HG03280 (cell line): ENCODE data around the gene SORCS2.

ENCODE experiments used
- ATAC-seq: cut with Tn5 transposase; IDR thresholded peaks from one replicate; pipeline ENCODE4 v1.9.1; 2021; ENCODE audit warnings: mild to moderate bottlenecking, moderate library complexity; ENCODE audit not compliant: unreplicated experiment

SORCS2 gene

DNA sequence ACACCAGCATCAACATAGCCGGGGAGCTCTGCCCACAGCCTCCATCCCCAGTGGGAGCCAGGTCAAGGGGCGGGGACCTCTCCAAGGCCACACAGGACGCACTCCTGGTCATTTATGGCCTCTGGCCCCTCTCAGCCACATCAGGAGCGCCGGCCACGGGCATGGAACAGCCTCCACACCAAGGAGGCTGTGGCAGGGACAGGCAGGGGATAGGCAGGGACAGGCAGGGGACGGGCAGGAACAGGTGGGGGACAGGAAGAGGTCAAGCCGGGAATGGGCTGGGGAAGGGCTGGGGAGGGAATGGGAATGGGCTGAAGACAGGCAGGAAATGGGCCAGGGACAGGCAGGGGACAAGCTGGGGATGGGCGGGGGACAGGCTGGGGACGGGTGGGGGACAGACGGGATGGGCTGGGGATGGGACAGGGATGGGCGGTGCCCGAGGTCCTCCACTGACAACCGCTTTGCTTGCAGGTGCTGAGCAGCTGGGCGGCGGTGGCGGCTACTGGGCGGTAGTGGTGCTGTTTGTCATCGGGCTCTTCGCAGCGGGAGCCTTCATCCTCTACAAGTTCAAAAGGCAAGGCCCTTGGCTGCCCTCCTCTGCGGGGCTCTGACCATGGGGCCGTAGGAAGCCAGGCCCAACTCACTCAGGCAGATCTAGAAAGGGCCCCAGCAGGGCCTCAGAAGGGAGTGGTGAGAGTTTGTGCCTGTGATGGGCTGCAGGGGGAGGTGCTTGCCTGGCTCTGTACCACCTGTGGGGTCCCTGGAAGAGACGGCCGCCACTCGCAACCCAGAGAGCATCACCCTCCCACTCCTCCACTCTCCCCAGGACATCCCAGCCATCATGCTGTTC lies 541.7 kb downstream of the SORCS2 start:
- no peak for ATAC-seq

DNA sequence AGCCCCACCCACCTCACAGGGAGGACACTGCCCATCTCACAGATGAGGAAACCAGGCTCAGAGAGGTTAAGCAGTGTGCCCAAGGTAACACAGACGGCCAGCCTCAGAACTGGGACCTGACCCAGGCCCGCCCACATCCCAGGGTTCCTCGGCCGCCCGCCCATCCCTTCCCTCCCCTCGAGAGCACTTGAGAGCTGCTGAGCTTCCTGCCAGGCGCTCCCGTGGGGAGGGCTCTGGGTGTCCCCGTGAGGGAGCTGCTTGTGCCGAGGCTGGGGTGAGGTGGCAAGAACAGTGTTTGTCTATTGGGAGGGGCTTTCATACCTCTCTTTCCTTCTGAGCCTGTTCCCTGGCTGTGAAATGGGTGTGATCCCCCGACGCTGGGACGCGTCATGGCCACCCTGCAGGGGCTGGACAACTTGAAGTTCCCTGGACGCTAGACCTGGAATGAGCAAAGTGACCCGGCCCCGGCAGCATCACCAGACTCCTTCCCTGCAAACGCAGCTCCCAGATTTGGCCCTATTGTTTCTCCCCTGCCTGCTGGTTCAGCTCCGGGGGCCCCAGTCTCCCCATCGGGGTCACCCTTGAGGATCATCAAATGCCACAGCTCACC lies 542.4 kb downstream of the SORCS2 start:
- no peak for ATAC-seq

DNA sequence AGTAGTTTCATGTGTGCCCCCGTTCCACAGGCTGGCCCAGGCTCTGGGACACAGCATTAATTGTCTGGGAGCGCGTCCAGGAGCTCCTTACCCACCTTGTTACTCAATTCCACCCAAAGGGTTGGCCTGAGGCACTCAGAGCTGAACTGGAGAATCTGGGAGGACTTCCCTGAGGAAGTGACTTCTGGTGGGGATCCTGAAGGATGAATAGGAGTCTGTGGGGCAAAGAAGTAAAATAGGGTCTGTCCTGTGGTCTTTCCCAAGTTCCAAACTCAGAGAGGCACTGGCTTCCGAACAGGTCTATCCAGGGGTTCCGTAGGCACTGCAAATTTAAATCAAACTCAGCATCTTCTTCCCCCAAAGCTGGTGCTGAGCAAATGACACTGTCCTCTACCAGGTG lies 543.1 kb downstream of the SORCS2 start:
- no peak for ATAC-seq

DNA sequence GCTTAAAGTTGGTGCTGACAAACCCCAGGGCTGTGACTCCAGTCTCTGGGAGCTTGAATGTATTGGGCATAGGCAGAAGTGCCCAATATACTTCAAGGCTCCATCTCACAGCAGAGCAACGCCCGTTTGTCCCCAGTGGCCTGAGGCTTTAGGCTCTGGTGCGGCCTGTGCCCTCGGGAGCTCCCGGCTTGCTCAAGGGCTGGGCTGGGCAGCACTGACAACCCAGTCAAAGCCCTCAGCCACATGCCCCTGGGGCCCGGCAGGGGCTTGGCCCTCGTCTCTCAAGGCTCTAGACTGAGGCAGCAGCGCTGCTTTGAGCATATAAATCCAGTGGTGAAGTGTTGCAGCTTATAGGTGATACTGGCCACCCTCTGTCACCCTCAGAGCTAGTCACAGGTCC lies 543.6 kb downstream of the SORCS2 start:
- ATAC-seq: no peak

DNA sequence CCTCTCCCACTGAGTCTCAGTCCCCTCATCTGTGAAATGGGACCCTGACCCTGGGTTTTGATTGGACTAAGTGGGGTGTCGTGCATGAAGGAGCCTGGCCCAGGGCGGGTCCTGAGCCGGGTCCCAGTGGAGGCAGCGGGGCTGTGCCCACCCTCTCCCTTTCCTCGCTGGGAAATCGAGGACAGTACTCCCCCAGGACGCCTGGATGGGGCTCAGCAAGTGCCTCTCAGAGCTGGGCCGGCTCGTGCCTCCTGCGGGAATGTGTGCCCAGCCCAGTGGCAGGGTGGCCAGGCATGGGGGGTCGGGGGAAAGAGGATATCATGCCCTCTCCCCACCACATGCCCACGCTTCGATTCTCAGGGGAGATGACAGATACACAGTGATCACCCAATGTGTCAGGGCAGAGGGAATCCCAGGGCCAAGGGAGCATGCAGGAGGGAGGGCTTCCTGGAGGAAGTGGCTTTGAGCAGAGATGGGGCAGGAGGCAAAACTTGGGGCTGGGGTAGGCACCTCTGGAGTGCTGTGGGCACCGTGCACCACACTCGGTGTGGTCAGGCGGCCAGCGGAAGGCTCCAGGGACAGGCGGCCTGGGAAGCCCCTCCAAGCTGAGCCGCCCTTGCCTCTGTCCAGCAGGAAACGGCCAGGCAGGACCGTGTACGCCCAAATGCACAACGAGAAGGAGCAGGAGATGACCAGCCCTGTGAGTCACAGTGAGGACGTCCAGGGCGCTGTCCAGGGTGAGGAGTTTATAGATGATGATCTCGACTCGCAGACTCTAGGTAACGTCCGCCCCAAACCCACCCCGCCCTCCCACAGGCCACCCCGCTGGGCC lies 544.3 kb downstream of the SORCS2 start:
- ATAC-seq: no peak

DNA sequence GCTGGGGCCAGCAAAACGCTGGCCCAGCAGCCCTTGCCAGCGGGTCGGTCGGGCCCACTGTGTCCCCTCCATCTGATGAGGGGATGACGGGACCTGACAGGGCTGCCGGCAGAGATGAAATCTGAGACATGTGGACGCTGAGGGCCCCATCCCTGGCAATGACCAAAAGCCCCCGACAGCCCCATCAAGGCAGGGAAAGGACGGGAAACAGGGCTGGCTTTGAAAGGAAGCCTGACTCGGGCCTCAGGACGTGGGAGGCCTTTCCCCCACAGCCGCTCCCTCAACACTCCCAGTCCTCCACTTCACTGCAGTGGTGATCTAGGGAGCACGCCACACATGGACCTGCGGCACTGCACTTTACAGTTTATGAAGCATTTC lies 544.9 kb downstream of the SORCS2 start:
- no peak for ATAC-seq

DNA sequence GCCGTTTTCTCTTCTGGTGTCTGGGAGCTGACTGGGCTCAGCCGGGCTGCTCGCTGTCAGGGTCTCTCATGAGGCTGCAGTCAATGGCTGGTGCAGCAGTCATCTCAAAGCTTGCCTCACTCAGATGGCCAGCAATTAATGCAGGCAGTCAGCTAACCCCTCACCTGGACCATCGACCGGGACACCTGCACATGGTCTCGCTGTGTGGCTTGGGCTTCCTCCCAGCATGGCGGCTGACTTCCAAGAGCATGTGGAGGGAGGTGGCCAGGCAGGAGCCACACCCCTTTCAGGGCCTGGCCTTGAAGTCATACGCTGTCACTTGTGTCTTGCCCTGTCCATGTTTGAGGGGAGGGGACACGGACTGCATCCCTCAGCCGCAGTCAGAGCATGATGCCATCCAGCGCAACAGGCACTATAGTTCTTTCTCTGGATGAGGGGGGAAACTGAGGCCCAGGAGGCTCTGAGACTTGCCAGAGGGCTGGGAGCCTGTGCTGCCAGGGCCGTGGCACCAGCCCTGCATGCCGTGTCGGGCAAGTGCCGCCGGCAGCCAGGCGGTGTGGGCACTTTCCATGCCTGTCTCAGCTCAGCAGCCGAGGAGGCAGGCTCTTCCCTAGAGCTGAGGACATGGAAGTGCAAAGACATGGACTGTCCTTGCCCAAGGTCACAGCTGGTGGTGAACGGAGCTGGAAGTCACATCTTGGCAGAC lies 545.6 kb downstream of the SORCS2 start:
- no peak for ATAC-seq

DNA sequence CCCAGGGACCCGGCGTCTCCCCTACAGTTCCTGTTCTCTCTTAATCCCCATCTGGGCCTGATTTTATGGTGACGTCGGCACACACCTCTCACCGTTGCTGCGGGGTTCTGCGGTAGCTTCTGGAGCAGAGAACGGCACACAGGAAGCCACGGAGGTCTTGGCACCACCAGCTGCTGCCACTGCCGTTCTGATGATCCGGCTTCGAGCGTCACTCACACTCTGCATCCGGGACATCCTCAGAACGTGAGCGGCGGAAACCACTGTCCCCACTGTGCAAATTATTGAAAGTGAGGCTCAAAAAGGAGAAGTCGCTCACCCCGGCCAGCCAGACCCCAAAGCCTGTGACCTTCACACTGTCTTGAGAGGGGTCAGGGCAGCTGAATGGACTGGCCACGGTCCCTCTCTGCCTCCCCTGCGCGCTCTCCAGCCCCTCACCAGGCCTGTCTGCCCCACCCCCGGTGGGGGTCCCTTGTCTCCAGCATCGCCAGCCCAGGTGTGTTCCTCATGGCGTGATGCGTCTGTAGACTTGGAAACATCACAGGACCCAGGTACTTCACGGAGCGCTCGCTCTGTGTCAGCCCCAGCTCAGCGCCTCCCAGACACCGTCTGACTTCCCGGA lies 546.2 kb downstream of the SORCS2 start:
- no peak for ATAC-seq

DNA sequence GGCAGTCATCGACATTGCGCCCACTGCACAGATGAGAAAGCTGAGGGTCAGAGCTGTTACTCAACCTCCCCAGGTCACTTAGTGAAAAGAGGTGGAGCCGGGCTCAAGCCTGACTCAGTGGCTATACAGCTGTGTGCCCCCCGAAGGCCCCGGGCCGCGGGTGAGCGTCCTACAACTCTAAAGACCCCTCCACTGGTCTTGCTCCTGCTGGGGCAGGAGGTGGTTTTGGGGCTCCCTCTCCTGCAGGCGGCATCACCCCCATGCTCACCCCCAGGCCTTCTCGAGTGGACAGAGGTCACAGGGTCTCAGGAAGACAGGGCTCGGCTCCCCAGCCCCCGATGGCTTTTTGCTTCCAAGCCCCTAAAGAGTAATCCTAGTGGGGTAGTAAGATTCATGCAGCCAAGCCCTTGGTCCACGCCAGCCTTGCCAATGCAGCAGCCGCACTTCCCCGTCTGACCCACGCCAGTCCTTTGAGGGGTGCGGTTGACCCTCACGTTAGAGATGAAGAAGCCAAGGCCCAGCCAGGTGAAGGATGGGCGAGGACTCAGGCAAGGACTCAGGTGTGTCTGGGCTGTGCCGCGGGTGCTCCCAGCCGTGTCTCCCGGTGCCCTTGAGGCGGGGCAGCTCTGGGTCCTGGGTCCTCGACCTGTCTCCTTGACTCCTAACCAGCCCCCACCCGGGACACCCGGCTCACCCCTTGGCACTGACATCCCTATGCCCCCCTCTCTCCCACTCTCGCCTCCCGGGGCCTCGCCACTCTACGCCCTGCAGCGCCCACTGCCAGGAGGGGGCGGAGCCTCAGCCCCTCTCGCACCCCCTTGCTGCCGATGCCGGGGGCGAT lies 547.0 kb downstream of the SORCS2 start:
- no peak for ATAC-seq

DNA sequence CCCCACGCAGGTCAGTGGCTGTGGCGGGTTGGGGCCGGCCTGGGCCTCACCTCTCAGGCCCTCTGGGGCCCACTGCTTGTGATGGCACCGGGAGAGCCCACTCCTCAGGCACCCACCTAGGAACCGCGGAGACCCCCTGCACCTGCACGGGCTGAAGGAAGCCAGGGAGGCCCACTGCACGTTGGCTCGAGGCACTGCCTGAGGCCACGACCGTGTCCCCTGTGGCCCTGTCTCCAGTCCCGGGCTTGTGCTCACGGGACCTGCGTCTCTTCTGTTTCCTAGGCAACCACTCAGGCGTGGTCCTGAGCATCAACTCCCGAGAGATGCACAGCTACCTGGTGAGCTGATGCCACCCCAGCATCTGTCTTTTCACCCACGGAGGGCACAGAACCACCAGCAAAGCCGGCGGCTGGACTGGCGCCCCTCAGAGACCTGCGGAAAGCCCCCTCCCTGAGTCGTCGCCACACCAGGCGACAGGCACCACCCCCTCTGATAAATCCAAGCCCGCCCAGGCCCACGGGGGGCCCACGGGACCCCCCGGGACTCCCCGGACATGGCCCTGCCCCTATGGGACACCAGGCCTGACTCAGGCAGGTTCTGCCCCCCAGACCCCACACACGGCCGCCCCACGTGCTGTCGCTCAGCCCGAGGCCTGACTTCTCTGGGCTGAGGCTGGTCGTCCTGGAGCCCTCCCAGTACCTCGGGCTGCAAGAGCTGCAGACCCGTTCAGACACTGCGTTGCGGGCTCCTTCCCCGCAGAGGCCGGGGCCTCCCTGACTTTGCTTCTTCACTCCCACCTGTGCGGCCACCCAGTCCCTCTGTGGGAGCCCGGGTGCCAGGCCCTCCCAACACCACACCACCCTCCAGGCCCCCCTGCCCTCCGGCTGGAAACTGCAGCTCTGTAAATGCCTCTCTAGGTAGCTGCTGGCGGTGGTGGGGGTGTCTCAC lies 547.9 kb downstream of the SORCS2 start:
- no peak for ATAC-seq

DNA sequence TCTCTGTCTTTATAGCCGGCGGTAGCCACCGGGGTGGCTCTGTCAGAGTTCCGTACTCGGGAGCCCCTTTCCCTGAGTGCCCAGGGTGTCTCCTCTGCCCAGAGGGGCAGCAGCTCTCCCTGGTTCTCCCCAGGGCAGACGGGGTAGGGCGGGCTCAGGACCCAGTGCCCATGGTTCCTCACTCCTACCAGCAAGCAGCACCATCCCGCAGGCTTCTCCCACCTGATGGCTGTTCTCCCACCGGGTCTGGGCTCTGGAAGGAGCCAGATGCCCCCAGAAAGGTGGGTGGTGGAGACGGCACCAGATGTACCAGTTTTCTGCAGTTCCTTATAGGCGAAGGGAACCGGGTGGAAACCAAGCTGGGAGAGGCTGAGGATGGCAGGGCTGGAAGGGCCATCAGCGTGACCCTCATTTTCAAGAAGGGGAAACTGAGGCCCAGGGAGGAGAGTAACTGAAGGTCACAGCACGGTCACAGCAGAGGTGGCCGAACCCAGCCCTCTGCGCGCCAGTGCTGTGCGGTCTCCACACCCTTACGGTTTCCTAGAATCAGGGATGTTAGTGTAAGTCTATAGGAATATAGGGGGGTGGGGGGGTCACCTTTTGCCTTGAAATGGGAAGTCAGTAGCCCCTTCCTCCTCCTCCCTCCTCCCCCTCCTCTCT lies 548.7 kb downstream of the SORCS2 start:
- ATAC-seq: no peak

DNA sequence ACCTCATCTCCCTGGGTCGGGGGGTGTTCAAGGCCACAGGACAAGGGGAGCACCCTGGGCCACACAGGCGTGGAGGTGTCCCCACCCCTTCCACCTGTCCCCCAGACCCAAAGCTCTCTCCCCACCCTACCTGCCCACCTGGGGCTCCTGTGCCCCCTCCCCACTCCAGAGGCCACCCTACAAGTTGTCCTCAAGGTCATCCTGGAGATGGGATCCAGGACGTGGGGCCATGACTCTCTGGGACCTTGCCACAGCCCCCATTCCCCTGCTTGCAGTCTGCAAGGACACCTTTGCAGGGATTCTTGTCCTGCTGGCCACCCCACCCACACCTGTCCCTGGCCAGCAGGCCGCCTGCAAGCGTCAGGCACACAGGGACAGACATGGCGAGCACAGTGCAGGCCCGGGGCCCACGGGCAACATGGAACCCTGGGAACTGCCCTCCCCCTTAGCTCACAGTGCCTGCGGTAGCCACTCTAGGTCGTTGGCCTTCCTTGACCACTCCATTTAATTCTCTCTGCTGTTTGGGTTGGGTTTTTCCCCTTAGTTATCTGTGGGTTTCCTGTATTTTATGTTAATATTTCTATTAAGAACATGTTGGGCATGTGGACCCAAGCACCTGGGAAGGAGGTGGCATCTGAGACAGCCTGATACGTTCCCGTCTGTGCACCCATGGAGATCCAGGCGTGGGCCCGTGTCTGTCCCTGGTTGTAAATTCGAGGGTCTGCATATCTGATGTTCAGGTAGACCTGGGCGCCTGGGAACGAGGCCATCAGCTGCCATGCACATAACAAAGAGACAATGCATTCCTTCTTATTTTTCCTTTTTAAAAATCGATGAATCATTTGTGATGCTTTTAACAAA lies 549.8 kb downstream of the SORCS2 start:
- no peak for ATAC-seq

DNA sequence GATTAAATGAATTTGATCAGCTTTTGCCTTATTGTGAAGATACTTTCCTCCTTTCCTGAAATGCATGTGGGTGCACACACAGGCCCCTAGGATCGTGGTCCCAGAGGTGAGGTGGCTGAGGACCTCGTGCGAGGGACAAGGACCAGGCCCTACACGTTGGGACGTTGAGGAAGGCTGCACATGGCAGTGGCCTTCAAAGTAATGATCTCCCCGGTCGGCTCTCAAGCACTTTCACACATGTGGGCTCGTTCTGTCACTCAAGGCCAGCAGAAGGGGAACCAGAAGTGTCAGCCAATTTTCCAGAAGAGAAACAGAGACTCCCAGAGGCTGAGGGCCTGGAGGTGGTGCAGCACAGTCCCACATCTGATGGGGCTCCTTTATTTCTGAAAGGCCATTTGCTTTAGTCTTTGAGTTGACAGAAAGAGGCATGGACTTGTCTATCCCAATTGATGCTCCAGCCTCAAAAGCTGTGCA lies 550.5 kb downstream of the SORCS2 start:
- no peak for ATAC-seq

DNA sequence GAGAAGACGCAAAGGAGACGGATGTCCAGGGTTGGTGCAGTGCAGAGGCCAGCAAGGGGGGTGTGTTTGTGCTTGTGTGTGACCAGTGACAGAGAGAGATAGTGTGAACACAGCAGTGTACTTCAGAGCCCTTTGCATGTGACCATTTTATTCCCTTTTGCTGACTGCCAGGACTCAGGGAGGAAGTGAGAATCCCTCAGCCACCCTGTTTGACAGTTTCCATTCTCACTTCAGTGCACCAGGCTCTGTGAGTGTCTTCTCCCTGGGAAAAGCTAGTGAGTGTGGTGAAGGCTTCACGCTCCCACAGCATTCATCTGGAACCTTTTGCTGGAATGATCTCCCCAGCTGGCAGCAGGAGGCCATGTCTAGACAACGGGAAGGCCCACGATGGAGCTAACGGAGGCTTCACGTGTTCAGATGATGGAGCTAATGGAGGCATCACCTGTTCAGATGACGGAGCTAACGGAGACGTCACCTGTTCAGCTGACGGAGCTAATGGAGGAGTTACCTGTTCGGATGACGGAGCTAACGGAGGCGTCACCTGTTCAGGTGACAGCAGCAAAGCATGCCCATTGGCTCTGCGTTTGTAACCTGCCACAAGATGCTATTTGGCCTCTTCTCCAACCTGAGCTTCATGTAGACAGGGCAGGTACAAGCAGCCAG lies 551.9 kb downstream of the SORCS2 start:
- ATAC-seq: no peak

DNA sequence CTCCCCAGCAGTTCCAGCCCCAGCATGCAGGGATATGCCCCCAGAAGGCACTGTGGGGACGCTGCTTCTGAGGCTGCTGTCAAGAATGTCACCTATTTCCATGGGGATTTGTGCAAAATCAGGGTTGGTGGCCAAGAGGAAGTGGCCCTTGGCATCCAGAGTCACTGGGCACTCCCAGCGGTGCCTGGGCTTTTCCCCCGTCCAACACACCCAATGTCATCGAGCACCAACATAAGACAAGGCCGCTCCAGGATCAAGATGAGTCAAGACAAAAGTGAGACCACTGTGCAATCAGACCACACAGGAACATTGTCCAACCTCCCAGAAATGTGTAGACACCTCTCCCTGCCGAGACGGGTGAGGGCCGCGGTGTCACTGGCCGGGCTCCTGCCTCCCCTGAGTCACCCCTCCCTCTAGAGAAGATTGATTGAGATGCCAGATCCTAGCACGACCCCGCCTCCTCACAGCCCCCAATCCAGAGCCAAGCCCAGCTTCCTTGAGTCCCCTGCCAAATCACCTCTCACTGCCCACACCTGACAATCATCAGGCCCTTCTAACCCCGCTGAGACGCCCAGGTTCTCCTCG lies 553.1 kb downstream of the SORCS2 start:
- no peak for ATAC-seq

DNA sequence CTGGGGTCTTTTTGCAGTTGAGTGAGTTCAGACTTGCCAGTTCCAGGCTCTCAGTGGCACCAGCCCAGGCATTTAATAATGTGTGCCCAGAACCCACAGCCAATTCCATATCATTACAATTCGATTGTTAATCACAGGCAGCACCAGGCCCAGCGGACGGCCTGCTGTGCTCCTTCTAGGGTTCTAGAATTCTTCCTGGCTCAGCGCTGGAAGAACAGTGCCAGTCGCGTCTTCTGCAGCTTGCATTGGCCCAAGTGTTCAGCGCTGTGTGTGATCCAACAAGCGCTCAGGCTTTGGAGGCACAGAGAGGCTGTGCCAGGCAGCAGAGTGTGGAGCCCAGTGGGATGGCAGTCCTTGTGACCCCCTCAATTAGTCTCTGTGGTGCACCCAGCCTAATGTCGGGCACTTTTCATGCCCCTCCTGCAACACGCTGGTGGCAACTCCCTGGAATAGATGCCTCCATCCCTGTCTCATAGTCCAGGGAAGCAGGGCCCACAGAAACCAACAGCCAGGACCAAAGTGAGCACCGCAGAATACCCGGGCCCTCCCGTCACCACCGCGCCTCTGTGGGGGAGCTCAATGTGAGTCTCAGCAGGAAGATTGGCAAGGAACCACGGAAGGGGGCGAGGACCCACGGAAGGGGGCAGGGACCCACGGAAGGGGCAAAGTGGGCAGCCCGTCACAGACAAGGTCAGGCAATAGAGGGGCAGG lies 554.2 kb downstream of the SORCS2 start:
- no peak for ATAC-seq
